ENCODE results near the gene SAMD3.

- TF ChIP-seq POLR2A (IDR thresholded peaks at IDR 0.05; ENCODE audit: low read depth, low read length): no peak
- TF ChIP-seq EZH2 (IDR thresholded peaks at IDR 0.05; ENCODE audit: borderline replicate concordance, low read depth, low read length, severe bottlenecking): no peak
- no peak for TF ChIP-seq CTCF (IDR thresholded peaks at IDR 0.05; ENCODE audit: extremely low read depth in 1 of 2, insufficient read depth in 1 of 2, low read depth in 1 of 2, low read length in 2 of 2)
- no peak for TF ChIP-seq POLR2AphosphoS5 (IDR thresholded peaks at IDR 0.05; ENCODE audit: insufficient read depth, low read depth, low read length)
- no peak for TF ChIP-seq MYC (IDR thresholded peaks at IDR 0.05; ENCODE audit: low read depth, low read length)
- TF ChIP-seq MAX (IDR thresholded peaks at IDR 0.05; ENCODE audit: insufficient read depth, insufficient read length): no peak
Measured at GRCh38 chr6:130150906-130151305, 71.8 kb downstream of the SAMD3 start.

Measured in endothelial cell of umbilical vein (primary cell).